Inflammatory macrophage (primary cell): Measurements from ENCODE around the gene MAP3K20.
"Not testable (repeated sequence)": the region's sequence is repeated elsewhere in the genome, so short reads cannot be mapped to it uniquely, and the experiment has no call there.

ENCODE experiments used
- DNase-seq, 2 donors: peaks; one replicate each; pipeline ENCODE4 v3.0.0-alpha.2; 2020 to 2022

Gene MAP3K20

DNA sequence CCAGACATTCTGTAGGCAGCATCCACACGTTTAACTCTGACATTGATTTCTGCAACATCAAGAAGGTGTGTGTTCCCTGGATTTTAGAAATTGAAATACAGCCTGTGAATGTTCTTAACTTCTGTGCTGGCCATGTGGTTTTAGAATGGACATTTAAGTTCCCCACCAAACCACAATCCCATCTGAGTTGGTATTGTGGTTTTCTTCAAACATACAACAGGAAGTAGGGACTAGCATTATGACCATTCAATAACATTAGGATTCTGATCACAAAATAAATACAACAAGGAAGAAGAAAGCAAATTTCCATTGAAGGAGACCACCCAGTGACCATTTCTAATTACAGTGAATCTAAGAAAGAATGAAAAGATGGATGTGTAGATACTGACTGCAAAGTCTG lies 51.2 kb downstream of the MAP3K20 start:
- DNase-seq = peak; percentile 21 to 56

- not testable (repeated sequence) for DNase-seq
Observed at GRCh38 chr2:173128132-173128531, 52.5 kb downstream of the MAP3K20 start.

DNA sequence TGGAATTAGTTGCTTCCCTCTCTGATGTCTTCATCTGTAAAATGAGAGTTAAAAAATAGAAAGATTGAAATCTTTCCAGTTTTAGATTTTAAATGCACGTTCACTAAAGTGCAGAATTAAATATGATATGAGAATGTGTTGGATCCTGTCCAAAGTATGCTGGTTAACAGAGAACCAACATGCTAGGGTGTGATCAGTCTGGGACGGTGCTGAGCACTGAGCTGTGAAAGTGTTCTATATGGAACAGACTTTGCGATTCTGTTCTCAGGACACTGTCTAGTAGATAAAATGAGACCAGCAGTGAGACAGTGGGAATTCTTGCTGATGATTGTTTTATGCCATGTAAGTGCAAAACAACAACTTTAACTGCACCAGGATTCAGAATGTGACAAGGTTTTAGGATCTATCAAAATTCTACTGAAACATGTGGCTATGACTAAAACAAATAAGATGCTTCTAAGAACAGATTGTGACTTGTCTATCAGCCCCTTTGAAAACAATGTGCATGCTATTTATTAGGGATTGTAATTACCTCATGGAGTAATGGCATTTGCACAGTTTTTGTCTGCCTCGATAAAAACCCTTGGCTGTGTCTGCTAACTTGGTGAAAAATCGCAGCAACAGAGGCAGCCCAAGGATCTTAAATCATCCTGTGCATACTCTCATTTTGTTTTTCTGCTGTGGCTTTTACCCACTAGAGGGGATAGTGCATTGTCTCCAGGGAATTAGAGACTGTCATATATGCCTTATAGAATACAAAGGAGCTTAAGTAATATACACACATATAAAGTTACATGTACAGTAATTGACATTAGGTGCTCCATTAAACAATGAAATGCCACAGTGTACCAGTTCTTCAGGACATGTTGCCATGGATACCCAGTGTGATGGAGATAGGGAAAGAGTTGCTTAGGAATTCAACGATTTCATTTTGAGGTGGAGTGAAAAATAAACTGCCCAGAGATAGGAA lies 55.1 kb downstream of the MAP3K20 start:
- no peak for DNase-seq

DNA sequence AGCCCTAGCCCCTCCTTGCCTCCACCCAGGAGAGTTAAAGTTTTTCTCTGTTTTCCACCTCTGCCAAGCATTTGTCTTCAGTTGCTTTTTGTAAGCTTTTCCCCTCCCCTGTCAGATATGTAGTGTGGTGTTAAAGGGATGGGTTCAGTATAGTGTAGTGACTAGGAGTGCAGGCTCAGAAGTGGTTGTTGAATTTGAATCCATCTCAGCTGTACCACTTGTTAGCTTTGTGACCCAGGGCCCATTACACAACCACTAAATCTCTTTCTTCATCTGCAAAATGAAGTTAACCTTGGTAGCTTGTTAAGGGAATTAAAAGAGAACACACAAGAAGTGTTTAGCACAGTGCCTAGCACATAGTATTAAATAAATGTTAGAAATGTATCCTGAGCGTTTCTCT lies 56.9 kb downstream of the MAP3K20 start:
- DNase-seq = no peak

GRCh38 chr2:173134703-173135102 lies 59.1 kb downstream of the MAP3K20 start:
- peak; percentile 57 to 63 for DNase-seq

DNA sequence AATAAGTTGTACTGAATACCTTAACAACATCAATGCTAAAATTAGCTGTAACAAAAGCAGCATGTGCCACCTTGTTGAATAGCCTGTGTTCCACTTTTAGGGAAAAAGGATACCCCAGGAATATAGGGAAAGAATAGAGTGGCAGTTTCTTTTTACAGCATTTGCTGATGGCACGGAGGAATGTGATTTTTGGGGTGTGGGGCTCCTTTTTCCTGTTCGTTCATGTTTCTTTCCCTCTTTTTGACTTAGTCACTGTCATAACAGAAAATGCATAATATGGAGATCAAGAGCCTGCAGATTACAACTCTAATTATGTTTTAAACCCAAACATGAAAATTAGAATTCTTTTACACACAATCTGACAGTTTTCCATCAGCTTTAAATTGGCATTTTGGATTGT lies 60.4 kb downstream of the MAP3K20 start:
- DNase-seq = no peak

GRCh38 chr2:173136599-173136998 lies 61.0 kb downstream of the MAP3K20 start:
- DNase-seq = no peak

GRCh38 chr2:173137610-173138009 lies 62.0 kb downstream of the MAP3K20 start:
- no peak for DNase-seq

DNA sequence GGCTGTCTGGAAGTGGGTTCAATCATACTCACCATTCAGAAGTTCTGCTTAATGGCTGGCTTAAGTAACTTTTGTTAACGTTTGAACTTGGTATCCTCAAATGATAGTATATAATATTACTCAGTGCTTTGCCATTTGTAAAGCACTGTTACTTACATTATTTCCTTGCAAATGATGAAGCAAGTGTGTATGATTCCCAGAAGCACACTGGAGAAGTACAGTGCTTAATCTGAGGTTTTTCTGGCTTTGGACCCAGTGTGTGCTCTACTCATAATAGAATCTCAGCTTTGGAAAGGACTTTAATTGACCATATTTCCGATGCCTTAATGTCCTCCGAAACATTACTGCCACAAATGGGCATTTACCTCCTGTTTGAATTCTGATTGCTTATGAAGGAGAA lies 63.3 kb downstream of the MAP3K20 start:
- no peak for DNase-seq

DNA sequence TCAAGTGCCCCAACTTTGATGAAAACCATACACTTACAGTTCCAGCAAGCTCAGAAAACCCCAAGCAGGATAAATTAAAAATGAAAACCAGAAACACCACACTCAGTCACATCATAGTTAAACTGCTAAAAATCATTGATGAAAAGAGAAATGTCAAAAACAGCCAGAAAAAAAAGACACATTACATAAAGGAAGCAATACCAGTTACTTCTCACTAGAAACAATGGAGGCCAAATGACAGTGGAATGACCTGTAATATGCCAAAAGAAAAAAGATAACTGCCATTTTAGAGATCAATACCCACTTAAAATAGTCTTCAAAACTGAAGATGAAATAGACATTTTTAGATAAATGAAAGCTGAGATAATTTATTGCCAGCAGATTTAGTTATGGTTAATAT lies 66.0 kb downstream of the MAP3K20 start:
- no peak for DNase-seq

DNA sequence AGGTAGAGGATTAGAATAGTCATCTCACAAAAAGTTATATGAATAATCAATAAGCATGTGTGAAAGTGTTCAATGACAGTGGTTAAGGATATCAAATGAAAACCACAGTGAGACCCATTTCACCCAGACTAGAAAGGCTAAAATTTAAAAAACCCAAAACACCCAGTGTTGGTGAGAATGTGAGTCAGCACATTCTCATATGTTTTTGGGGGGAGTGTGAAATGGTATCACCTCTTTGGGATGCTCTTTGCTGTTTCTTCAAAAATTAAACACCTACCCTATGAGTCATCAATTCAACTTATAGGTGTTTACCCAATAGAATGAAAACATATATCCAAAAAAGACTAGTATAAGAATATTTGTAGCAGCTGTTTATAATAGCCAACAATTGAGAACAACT lies 69.8 kb downstream of the MAP3K20 start:
- DNase-seq = no peak

DNA sequence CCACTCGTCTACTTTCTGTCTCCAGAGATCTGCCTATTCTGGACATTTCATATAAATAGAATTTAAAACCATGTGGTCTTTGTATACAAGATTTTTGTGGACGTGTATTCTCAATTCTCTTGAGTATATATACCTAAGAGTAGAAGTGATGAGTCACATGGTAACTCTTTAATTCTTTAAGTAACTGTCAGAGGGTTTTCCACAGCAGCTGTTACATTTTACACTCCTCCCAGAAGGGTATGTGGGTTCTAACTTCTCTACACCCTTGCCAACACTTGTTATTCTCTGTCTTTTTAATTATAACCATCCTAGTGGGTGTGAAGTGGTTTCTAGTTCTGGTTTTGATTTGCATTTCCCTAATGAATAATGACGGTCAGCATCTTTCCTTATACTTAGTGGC lies 70.9 kb downstream of the MAP3K20 start:
- no peak for DNase-seq

DNA sequence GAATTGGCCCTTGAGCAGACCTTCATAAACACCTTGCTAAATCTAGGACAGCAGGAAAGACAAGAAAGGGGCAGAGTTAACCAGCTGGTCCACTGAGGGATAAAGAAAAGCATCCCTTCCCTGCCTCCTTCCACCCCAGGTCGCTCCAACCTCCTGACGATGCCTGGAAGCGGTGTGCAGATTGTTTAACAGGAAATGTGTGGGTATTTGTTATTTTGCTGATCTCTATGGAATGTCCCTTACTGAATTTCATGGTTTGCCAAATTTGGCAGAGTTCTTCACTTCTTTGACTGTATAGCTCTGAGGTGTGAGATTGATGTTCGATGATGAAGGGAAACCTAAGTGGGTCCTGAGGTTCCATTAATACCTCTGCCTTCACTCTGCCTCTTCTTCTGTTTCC lies 72.9 kb downstream of the MAP3K20 start:
- no peak for DNase-seq

GRCh38 chr2:173149491-173149890 lies 73.8 kb downstream of the MAP3K20 start:
- no peak for DNase-seq

- DNase-seq = peak; percentile 32 to 40
Observed at GRCh38 chr2:173150087-173150486, 74.4 kb downstream of the MAP3K20 start.

GRCh38 chr2:173150963-173151362 lies 75.3 kb downstream of the MAP3K20 start:
- DNase-seq = no peak

GRCh38 chr2:173151671-173152401 lies 76.2 kb downstream of the MAP3K20 start:
- peak; percentile 48 to 53 for DNase-seq

DNA sequence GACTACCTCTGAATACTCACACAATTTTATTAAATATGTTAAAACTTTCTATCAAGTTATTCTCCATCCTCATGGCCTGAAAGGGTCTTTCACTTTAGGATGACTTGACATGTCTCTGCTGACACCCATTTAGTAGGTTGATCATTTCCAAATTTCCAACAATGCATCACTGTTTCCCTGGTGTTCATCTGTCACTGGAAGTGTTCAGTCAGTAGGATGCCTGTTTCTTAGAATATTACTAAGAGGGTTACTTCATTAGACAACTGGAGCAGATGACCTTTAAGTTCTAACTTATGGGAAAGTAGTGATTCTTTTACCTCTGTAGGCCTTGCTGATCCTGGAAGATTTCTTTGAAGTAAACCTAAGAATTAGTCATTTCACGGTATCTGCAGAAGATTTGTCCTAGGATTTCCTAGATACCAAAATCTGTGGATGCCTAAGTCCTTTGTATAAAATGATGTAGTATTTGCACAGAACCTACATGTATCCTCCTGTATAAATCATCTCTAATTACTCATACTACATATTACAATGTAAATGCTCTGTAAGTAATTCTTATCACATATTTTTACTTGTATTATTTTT lies 77.7 kb downstream of the MAP3K20 start:
- DNase-seq = no peak

GRCh38 chr2:173157676-173158293 lies 82.1 kb downstream of the MAP3K20 start:
- DNase-seq = no peak

DNA sequence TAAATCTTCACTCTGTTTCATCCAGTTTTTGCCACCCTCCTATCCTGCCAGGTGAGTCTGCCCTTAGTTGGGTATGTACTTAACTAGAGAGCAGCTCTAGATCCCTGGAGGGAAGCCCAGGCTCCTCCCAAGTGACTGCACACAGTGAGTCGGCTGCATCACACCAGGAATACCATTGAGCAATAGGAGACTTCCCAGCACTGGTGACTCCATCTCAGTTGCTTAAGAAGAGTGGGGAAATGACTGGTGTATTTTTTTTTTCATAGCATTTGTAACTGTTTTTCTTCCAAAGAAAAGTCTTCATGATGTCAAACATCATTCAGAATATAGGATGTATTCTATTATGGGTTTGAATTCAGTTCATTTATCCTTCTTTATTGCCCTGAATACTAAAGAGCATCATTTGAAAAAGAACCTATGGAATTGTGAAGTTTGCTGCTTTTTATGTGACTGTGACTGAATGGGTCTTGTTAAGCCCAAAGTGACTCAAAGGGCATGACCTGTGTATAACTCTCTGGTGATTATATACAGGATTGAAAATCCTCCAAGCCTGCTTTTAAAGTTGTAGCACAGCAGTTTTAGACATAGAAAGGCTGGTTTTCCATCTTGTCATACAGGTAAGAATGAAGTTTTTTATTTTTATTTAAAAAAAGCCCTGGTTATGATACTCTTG lies 84.3 kb downstream of the MAP3K20 start:
- peak; percentile 90 for DNase-seq

- no peak for DNase-seq
Observed at GRCh38 chr2:173160618-173161017, 85.0 kb downstream of the MAP3K20 start.

GRCh38 chr2:173161040-173161439 lies 85.4 kb downstream of the MAP3K20 start:
- DNase-seq = no peak
